Retinal pigment epithelial cell (primary cell): Measurements from ENCODE around the gene GRB10.
A peak's percentile ranks its signal among the peaks of the same experiment; 100 is the strongest.

Experiments
- DNase-seq: peaks from one replicate; pipeline ENCODE4 v3.0.0-alpha.2; 2010; ENCODE audit warnings: low read depth
- H3K4me3 ChIP-seq: 2 replicates; pipeline ENCODE4 v1.5.1; 2011; ENCODE audit warnings: mild to moderate bottlenecking, low read length, control low read depth, moderate library complexity
- CTCF ChIP-seq: conservative IDR thresholded peaks from 2 replicates; pipeline ENCODE4 v1.5.1; 2011; ENCODE audit warnings: low read depth, low read length, control low read depth, inconsistent platforms

GRB10 gene

GRCh38 chr7:50790381-50790780, 7.7 kb upstream of the GRB10 start:
- no peak for DNase-seq
- no peak for TF ChIP-seq CTCF
- H3K4me3 ChIP-seq, result peak overlapping the region; percentile 85

- no peak overlapping the region for H3K4me3 ChIP-seq
- TF ChIP-seq CTCF, result no peak
- DNase-seq, result no peak
These were observed 5.7 kb upstream of the GRB10 start for GRCh38 chr7:50788382-50788781.

- TF ChIP-seq CTCF, result no peak
- H3K4me3 ChIP-seq, result no peak overlapping the region
- DNase-seq, result no peak
These were observed 5.1 kb upstream of the GRB10 start for GRCh38 chr7:50787825-50788224.

GRCh38 chr7:50785346-50785745, 2.6 kb upstream of the GRB10 start:
- H3K4me3 ChIP-seq, result no peak overlapping the region
- TF ChIP-seq CTCF, result no peak
- no peak for DNase-seq

GRCh38 chr7:50783801-50784507, 1.3 kb upstream of the GRB10 start:
- H3K4me3 ChIP-seq, result no peak overlapping the region
- DNase-seq, result no peak
- TF ChIP-seq CTCF, result no peak

- TF ChIP-seq CTCF, result no peak
- peak overlapping the region; percentile 49 for H3K4me3 ChIP-seq
- no peak for DNase-seq
These were observed 607 bp upstream of the GRB10 start for GRCh38 chr7:50783303-50783702.

GRCh38 chr7:50781381-50782293, 1.1 kb downstream of the GRB10 start:
- no peak for TF ChIP-seq CTCF
- DNase-seq, result peak; percentile 84
- peak overlapping the region; percentile 44 for H3K4me3 ChIP-seq
